SH-SY5Y (cell line): ENCODE measurements around the gene MARK3.

Source experiments
- GATA2 ChIP-seq: IDR thresholded peaks from 2 replicates; pipeline ENCODE4 v1.6.1; 2011; ENCODE audit warnings: mild to moderate bottlenecking, low read depth, low read length
- GATA3 ChIP-seq: IDR thresholded peaks from 2 replicates; pipeline ENCODE4 v1.6.1; 2011; ENCODE audit warnings: low read depth, mild to moderate bottlenecking, low read length, moderate library complexity

GRCh38 chr14:103519043-103519836 is 134.0 kb downstream of the MARK3 start:
- TF ChIP-seq GATA3, result no peak
- no peak for TF ChIP-seq GATA2
